A549 (cell line): Measurements from ENCODE around the gene RBMS3. TPM values are rescaled to one million over a fixed set of nuclear protein-coding genes. Genes with fewer than 3 reads are reported as not detected.

Experiments used
- ATAC-seq, 2 experiments: fragments of 200-7000 bp in 1 of 2; fragments of >200 bp in 1 of 2; cut with Nextera tagmentation in 1 of 2; cut with Tn5 transposase in 1 of 2; 3 replicates each; pipeline versions ENCODE4 v1.8.0 to v1.9.1; 2018 to 2020; ENCODE audit warnings: mild to moderate bottlenecking in 1 of 2, moderate library complexity in 1 of 2
- CTCF ChIA-PET: fragments of 300-600 bp; sonication (Branson Sonifier 250); formaldehyde crosslinking; extraction: SDS; loops from one replicate; lab custom pipeline; 2021; ENCODE audit warnings: antibody characterized with exemption, inconsistent platforms; lab: Yijun Ruan, JAX
- POLR2A ChIA-PET: fragments of 350-600 bp; formaldehyde crosslinking; extraction: SDS; loops from one replicate; lab custom pipeline; 2021; ENCODE audit warnings: antibody characterized with exemption, inconsistent platforms; lab: Yijun Ruan, JAX
- DNase-seq, 2 experiments: peaks; one replicate each; pipeline versions ENCODE4 v3.0.0 to v3.0.0-alpha.2; 2011 to 2016; ENCODE audit warnings: low read depth in 1 of 2, low spot score in 1 of 2
- FAIRE-seq: peaks from 2 replicates; lab custom pipeline; 2011; peaks lifted over from hg19 to GRCh38; lab: Jason Lieb, UNC
- H3K27ac ChIP-seq, 2 experiments: fragments of >200 bp; sonication (Bioruptor Twin); formaldehyde crosslinking; 3 replicates each; pipeline ENCODE4 v1.5.1; 2016 to 2017
- H3K4me1 ChIP-seq: fragments of >200 bp; sonication (Bioruptor Twin); formaldehyde crosslinking; 3 replicates; pipeline ENCODE4 v1.6.1; 2016
- H3K4me2 ChIP-seq: fragments of >200 bp; sonication (Bioruptor Twin); formaldehyde crosslinking; 3 replicates; pipeline ENCODE4 v1.6.1; 2016
- H3K4me3 ChIP-seq: fragments of >200 bp; sonication (Bioruptor Twin); formaldehyde crosslinking; 3 replicates; pipeline ENCODE4 v1.5.1; 2016
- H3K9me3 ChIP-seq: fragments of >200 bp; sonication (Bioruptor Twin); formaldehyde crosslinking; 3 replicates; pipeline ENCODE4 v1.6.1; 2016
- CBX8 ChIP-seq: fragments of 200-600 bp; sonication (generic); IDR thresholded peaks from 2 replicates; pipeline ENCODE4 v1.6.1; 2016
- CEBPB ChIP-seq, 2 experiments: fragments of >200 bp in 1 of 2; sonication (Bioruptor Twin) in 1 of 2; formaldehyde crosslinking in 1 of 2; IDR thresholded peaks; 2 replicates each; pipeline ENCODE4 v1.6.1; 2012 to 2016
- CHD2 ChIP-seq: fragments of 150-350 bp; IDR thresholded peaks from 2 replicates; pipeline ENCODE4 v1.6.1; 2014; ENCODE audit warnings: low read length; ENCODE audit not compliant: partially characterized antibody
- FOSB ChIP-seq: fragments of 250-450 bp; sonication (Bioruptor Pico); IDR thresholded peaks from 2 replicates; pipeline ENCODE4 v1.5.0; 2020; ENCODE audit warnings: mild to moderate bottlenecking, moderate library complexity
- FOXS1 ChIP-seq: fragments of 250-450 bp; sonication (Bioruptor Pico); IDR thresholded peaks from 2 replicates; pipeline ENCODE4 v1.5.0; 2020; ENCODE audit warnings: mild to moderate bottlenecking, moderate library complexity
- GATA3 ChIP-seq: IDR thresholded peaks from 2 replicates; pipeline ENCODE4 v1.6.1; 2012; ENCODE audit warnings: borderline replicate concordance
- HEYL ChIP-seq: fragments of 250-450 bp; sonication (Bioruptor Pico); IDR thresholded peaks from 2 replicates; pipeline ENCODE4 v1.8.0; 2021; ENCODE audit warnings: mild to moderate bottlenecking, moderate library complexity
- HOXA7 ChIP-seq: fragments of 250-450 bp; sonication (Bioruptor Pico); IDR thresholded peaks from 2 replicates; pipeline ENCODE4 v1.5.0; 2020; ENCODE audit warnings: mild to moderate bottlenecking, moderate library complexity
- HOXB13 ChIP-seq: fragments of 250-450 bp; sonication (Bioruptor Pico); IDR thresholded peaks from 2 replicates; pipeline ENCODE4 v1.5.0; 2020; ENCODE audit warnings: low read depth, mild to moderate bottlenecking, moderate library complexity
- JUN ChIP-seq, 2 experiments: fragments of >200 bp; sonication (Bioruptor Twin); formaldehyde crosslinking; IDR thresholded peaks; 2 replicates in 1 of 2; 3 replicates in 1 of 2; pipeline ENCODE4 v1.6.1; 2016 to 2017
- JUNB ChIP-seq: fragments of >200 bp; sonication (Bioruptor Twin); formaldehyde crosslinking; IDR thresholded peaks from 2 replicates; pipeline ENCODE4 v1.6.1; 2016
- KDM1A ChIP-seq: fragments of 200-600 bp; sonication (generic); IDR thresholded peaks from 2 replicates; pipeline ENCODE4 v1.6.1; 2016; ENCODE audit warnings: low read depth, mild to moderate bottlenecking
- MAFK ChIP-seq: fragments of 450-650 bp; IDR thresholded peaks from 2 replicates; pipeline ENCODE4 v1.6.1; 2014; ENCODE audit not compliant: partially characterized antibody
- MAZ ChIP-seq: fragments of 150-350 bp; IDR thresholded peaks from 2 replicates; pipeline ENCODE4 v1.6.1; 2014; ENCODE audit warnings: antibody characterized with exemption, low read depth, low read length, borderline replicate concordance
- MYC ChIP-seq: IDR thresholded peaks from 2 replicates; pipeline ENCODE4 v1.6.1; 2012; ENCODE audit warnings: mild to moderate bottlenecking, inconsistent platforms, low read length, improper control_type of control experiment, borderline replicate concordance
- PHF8 ChIP-seq: fragments of 200-600 bp; sonication (generic); IDR thresholded peaks from 2 replicates; pipeline ENCODE4 v1.6.1; 2016; ENCODE audit warnings: low read depth, mild to moderate bottlenecking, antibody characterized with exemption, moderate library complexity, borderline replicate concordance
- RCOR1 ChIP-seq: fragments of 150-350 bp; IDR thresholded peaks from 2 replicates; pipeline ENCODE4 v1.6.1; 2014; ENCODE audit warnings: antibody characterized with exemption, low read length, low read depth
- SMC3 ChIP-seq: fragments of >200 bp; sonication (Bioruptor Twin); formaldehyde crosslinking; IDR thresholded peaks from 3 replicates; pipeline ENCODE4 v1.6.1; 2018; ENCODE audit warnings: inconsistent platforms
- TP53 ChIP-seq: fragments of 250-450 bp; sonication (Bioruptor Pico); IDR thresholded peaks from 2 replicates; pipeline ENCODE4 v1.5.0; 2021; ENCODE audit warnings: mild to moderate bottlenecking, moderate library complexity
- ZSCAN20 ChIP-seq: fragments of 250-450 bp; sonication (Bioruptor Pico); IDR thresholded peaks from 2 replicates; pipeline ENCODE4 v1.8.0; 2022; ENCODE audit warnings: mild to moderate bottlenecking, moderate library complexity
- WGBS: methylation state at CpG from one replicate; pipeline ENCODE4 v1.1.6; 2017; ENCODE audit errors: missing lambda C conversion rate; 5-methylcytosine and 5-hydroxymethylcytosine counted together
- polyA plus RNA-seq, 4 experiments: library from polyadenylated mRNA; depleted of rRNA in 3 of 4; stranded (reverse); fragments of >200 nt; fragmentation: RNase III in 1 of 4; extraction: RNeasy Plus Mini Kit Qiagen cat#74134 plus additional on column Dnase treatment in 1 of 4; gene quantifications; 2 replicates in 3 of 4; 3 replicates in 1 of 4; pipeline ENCODE4 v1.2.3, GENCODE V29; 2011 to 2017
- TF ChIP-seq, protein P1 (sequence below): fragments of 150-350 bp; IDR thresholded peaks from 2 replicates; pipeline ENCODE4 v1.6.1; 2014; ENCODE audit warnings: low read depth, mild to moderate bottlenecking, low read length
- TF ChIP-seq, protein P2 (sequence below): fragments of 250-450 bp; sonication (Bioruptor Pico); IDR thresholded peaks from 2 replicates; pipeline ENCODE4 v1.5.0; 2021; ENCODE audit warnings: mild to moderate bottlenecking, moderate library complexity, borderline replicate concordance
- TF ChIP-seq, protein P3 (sequence below): IDR thresholded peaks from 2 replicates; pipeline ENCODE4 v1.6.1; 2012
- TF ChIP-seq, protein P4 (sequence below): fragments of 250-450 bp; sonication (Bioruptor Pico); IDR thresholded peaks from 2 replicates; pipeline ENCODE4 v1.5.0; 2020; ENCODE audit warnings: low read depth, mild to moderate bottlenecking, moderate library complexity

RBMS3 gene
- polyA plus RNA-seq, 2 of the 4 experiments (the other 2 are of a cell fraction): 0.92 to 4.1 TPM

DNA sequence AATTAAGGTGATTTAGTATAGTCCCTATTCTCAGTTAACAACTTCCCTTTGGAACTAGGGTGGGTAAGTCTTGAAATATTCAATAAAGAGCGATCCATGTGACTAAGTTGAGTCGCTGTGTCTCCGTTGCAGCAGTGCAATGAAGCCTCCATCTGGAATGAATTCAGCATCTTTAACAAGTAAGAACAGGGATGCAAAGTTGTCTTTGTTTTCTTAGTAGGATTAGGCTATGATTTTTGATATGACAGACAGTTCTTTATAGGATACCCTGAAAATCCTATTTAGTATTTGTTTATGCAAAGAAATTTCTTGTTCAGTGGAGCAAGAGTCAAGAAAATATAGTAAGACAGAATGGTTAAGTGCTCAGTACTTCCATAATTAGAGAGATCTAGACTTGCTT, 52.7 kb downstream of the RBMS3 start:
- TF ChIP-seq RCOR1 (no peak), HOXA7 (CRISPR knock-in tag) (no peak), ZSCAN20 (no peak), MAFK (no peak), CBX8 (no peak), JUNB (no peak), PHF8 (no peak), HEYL (CRISPR knock-in tag) (no peak), SMC3 (no peak), MAZ (no peak), FOSB (CRISPR knock-in tag) (no peak), CEBPB (IDR thresholded peaks at IDR 0.05) (no peak), FOXS1 (CRISPR knock-in tag) (no peak), HOXB13 (CRISPR knock-in tag) (no peak), GATA3 (no peak), TP53 (CRISPR knock-in tag) (no peak)
- TF ChIP-seq, protein P1, sequence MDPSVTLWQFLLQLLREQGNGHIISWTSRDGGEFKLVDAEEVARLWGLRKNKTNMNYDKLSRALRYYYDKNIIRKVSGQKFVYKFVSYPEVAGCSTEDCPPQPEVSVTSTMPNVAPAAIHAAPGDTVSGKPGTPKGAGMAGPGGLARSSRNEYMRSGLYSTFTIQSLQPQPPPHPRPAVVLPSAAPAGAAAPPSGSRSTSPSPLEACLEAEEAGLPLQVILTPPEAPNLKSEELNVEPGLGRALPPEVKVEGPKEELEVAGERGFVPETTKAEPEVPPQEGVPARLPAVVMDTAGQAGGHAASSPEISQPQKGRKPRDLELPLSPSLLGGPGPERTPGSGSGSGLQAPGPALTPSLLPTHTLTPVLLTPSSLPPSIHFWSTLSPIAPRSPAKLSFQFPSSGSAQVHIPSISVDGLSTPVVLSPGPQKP: no peak
- TF ChIP-seq, protein P2, sequence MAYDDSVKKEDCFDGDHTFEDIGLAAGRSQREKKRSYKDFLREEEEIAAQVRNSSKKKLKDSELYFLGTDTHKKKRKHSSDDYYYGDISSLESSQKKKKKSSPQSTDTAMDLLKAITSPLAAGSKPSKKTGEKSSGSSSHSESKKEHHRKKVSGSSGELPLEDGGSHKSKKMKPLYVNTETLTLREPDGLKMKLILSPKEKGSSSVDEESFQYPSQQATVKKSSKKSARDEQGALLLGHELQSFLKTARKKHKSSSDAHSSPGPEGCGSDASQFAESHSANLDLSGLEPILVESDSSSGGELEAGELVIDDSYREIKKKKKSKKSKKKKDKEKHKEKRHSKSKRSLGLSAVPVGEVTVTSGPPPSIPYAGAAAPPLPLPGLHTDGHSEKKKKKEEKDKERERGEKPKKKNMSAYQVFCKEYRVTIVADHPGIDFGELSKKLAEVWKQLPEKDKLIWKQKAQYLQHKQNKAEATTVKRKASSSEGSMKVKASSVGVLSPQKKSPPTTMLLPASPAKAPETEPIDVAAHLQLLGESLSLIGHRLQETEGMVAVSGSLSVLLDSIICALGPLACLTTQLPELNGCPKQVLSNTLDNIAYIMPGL (CRISPR knock-in tag): no peak
- TF ChIP-seq, protein P3, sequence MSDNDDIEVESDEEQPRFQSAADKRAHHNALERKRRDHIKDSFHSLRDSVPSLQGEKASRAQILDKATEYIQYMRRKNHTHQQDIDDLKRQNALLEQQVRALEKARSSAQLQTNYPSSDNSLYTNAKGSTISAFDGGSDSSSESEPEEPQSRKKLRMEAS: no peak
- TF ChIP-seq, protein P4, sequence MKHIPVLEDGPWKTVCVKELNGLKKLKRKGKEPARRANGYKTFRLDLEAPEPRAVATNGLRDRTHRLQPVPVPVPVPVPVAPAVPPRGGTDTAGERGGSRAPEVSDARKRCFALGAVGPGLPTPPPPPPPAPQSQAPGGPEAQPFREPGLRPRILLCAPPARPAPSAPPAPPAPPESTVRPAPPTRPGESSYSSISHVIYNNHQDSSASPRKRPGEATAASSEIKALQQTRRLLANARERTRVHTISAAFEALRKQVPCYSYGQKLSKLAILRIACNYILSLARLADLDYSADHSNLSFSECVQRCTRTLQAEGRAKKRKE (CRISPR knock-in tag): no peak
- DNase-seq (no peak), FAIRE-seq (no peak), ATAC-seq (no peak)
- Histone ChIP-seq H3K4me2 (peak overlapping the region; percentile 88), H3K4me1 (peaks cover 70% of the 10 kb centered on the region), H3K27ac (peak overlapping the region in 1 of 2 experiments; percentile 26; a peak in 1 of 6 replicates), H3K4me3 (no peak overlapping the region), H3K9me3 (no peaks in the 10 kb centered on the region)
- ChIA-PET POLR2A (no interaction called here), CTCF (interaction anchor here (3.7 kb wide), 1 partner anchor 8 kb away, joined by 10 read pairs; no protein-coding TSS in a partner anchor)
- 83% methylated on average over 3 of the region's 3 CpGs for WGBS

DNA sequence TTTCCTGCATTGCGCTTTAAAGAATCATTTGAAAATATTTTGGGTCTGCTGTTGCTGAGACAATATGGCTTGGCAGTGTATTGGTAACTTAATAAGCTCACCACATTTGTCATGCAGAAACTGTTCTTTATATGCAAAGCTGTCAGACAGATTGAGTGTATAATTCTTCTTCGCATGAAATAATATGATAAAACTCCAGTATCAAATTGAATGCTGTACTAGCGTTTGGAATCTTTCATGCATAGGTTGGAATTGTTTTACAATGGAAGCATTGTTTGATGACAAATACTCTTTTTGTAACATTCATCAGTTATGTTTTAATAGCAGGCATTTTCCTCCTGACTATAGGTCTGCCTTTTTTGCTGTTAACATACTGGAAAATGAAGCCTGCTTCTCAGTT, 53.8 kb downstream of the RBMS3 start:
- DNase-seq: no peak
- peaks cover 61% of the 10 kb centered on the region for H3K4me1 ChIP-seq
- ChIA-PET POLR2A (interaction anchor here (1.4 kb wide), 1 partner anchor 10 kb away, joined by 5 read pairs; no protein-coding TSS in a partner anchor), CTCF (interaction anchor here (3.7 kb wide), 1 partner anchor 9 kb away, joined by 10 read pairs; no protein-coding TSS in a partner anchor)
- no peak for ATAC-seq
- FAIRE-seq: peak; percentile 77
- H3K27ac ChIP-seq: peak overlapping the region; percentile 75 to 82
- TF ChIP-seq CHD2 (no peak), GATA3 (no peak), ZSCAN20 (0 out of 2 replicates have a peak, but pooled peaks have one; percentile 11), TP53 (CRISPR knock-in tag) (no peak), MYC (no peak), JUN (IDR thresholded peaks at IDR 0.05) (no peak), KDM1A (no peak), HEYL (CRISPR knock-in tag) (no peak)
- H3K9me3 ChIP-seq: no peaks in the 10 kb centered on the region
- no peak overlapping the region; the same call in 2 of the 3 replicates for H3K4me3 ChIP-seq
- H3K4me2 ChIP-seq: peak overlapping the region; percentile 88
- WGBS: 62% methylated on average over 3 of the region's 3 CpGs
